Epithelial cell of esophagus (primary cell): ENCODE data around the gene AKR7A2.

Experiments
- DNase-seq: peaks from one replicate; pipeline ENCODE4 v3.0.0; 2010; ENCODE audit warnings: low read depth
- H3K4me3 ChIP-seq: 2 replicates; pipeline ENCODE4 v1.5.1; 2011; ENCODE audit warnings: mild to moderate bottlenecking, low read length, control low read depth
- CTCF ChIP-seq: IDR thresholded peaks from 2 replicates; pipeline ENCODE4 v1.5.1; 2011; ENCODE audit warnings: low read depth, mild to moderate bottlenecking, low read length, control low read depth, inconsistent platforms; ENCODE audit not compliant: insufficient read depth; ENCODE audit errors: missing control alignments

The AKR7A2 gene

GRCh38 chr1:19311503-19311930, 427 bp downstream of the AKR7A2 start:
- peak overlapping the region; percentile 76 for H3K4me3 ChIP-seq
- DNase-seq = no peak
- TF ChIP-seq CTCF = no peak

GRCh38 chr1:19310720-19311502, 1.0 kb downstream of the AKR7A2 start:
- H3K4me3 ChIP-seq = peak overlapping the region; percentile 76
- no peak for DNase-seq
- no peak for TF ChIP-seq CTCF

DNA sequence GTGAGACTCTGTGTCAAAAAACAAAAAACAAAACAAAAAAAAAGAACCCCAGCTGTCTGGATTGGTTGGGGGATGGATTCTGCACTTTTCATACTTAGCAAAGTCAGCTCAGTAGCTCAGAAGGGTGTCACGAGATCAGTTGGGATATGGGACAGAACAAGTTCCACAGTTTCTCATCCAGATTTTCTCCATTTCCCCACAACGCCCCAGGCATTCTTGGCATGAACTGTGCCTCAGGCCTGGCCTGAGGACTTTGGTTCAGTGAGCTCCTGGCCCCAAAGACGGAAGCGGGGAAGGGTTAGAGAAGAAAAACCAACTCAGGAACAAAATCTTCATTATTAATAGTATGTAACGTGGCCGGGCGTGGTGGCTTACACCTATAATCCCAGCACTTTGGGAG, 1.9 kb downstream of the AKR7A2 start:
- no peak overlapping the region for H3K4me3 ChIP-seq
- TF ChIP-seq CTCF = no peak
- DNase-seq = no peak

- peak; percentile 37 for DNase-seq
- no peak for TF ChIP-seq CTCF
- H3K4me3 ChIP-seq = no peak overlapping the region
Observed at GRCh38 chr1:19309123-19309813, 2.7 kb downstream of the AKR7A2 start.

GRCh38 chr1:19308509-19308907, 3.4 kb downstream of the AKR7A2 start:
- TF ChIP-seq CTCF = no peak
- DNase-seq = no peak
- no peak overlapping the region for H3K4me3 ChIP-seq

GRCh38 chr1:19307794-19308508, 4.0 kb downstream of the AKR7A2 start:
- DNase-seq = no peak
- H3K4me3 ChIP-seq = no peak overlapping the region
- TF ChIP-seq CTCF = no peak
